NCI-H146 treated with DMSO at 0.1 percent for 48 hours (cell line): ENCODE measurements around the gene OSBPL10.
"Not testable (repeated sequence)": the region's sequence is repeated elsewhere in the genome, so short reads cannot be mapped to it uniquely, and the experiment has no call there.

Experiments
- DNase-seq: peaks from one replicate; lab custom pipeline; 2025; ENCODE audit not compliant: unreplicated experiment; lab: John Stamatoyannopoulos, UW

The OSBPL10 gene

GRCh38 chr3:31860642-31861041, 120.4 kb downstream of the OSBPL10 start:
- DNase-seq = not testable (repeated sequence)

- no peak for DNase-seq
These were observed 121.8 kb downstream of the OSBPL10 start for GRCh38 chr3:31859245-31859644.

GRCh38 chr3:31858439-31858838, 122.6 kb downstream of the OSBPL10 start:
- DNase-seq = no peak

GRCh38 chr3:31853580-31853979, 127.5 kb downstream of the OSBPL10 start:
- DNase-seq = peak; percentile 9

- no peak for DNase-seq
These were observed 129.8 kb downstream of the OSBPL10 start for GRCh38 chr3:31851278-31851677.

- no peak for DNase-seq
These were observed 132.2 kb downstream of the OSBPL10 start for GRCh38 chr3:31848911-31849310.

GRCh38 chr3:31848163-31848818, 132.8 kb downstream of the OSBPL10 start:
- no peak for DNase-seq

GRCh38 chr3:31847760-31848159, 133.3 kb downstream of the OSBPL10 start:
- DNase-seq = no peak

- DNase-seq = no peak
These were observed 139.5 kb downstream of the OSBPL10 start for GRCh38 chr3:31841515-31841914.

- no peak for DNase-seq
These were observed 140.8 kb downstream of the OSBPL10 start for GRCh38 chr3:31840252-31840651.

- DNase-seq = no peak
These were observed 141.7 kb downstream of the OSBPL10 start for GRCh38 chr3:31839144-31839917.

GRCh38 chr3:31836131-31837075, 144.7 kb downstream of the OSBPL10 start:
- no peak for DNase-seq

GRCh38 chr3:31833391-31834190, 147.5 kb downstream of the OSBPL10 start:
- no peak for DNase-seq

GRCh38 chr3:31832551-31832950, 148.5 kb downstream of the OSBPL10 start:
- no peak for DNase-seq

GRCh38 chr3:31831591-31831990, 149.5 kb downstream of the OSBPL10 start:
- no peak for DNase-seq

GRCh38 chr3:31829826-31830426, 151.1 kb downstream of the OSBPL10 start:
- DNase-seq = no peak

- no peak for DNase-seq
These were observed 152.1 kb downstream of the OSBPL10 start for GRCh38 chr3:31829010-31829409.

- no peak for DNase-seq
These were observed 153.1 kb downstream of the OSBPL10 start for GRCh38 chr3:31828007-31828406.

GRCh38 chr3:31823184-31823583, 157.9 kb downstream of the OSBPL10 start:
- no peak for DNase-seq

- DNase-seq = no peak
These were observed 159.9 kb downstream of the OSBPL10 start for GRCh38 chr3:31821118-31821517.
